CD4-positive, alpha-beta T cell treated with Interleukin-1 beta for 1 hour (primary cell): ENCODE results near the gene BMP8A.

Experiments used
- DNase-seq, 2 donors: peaks; one replicate each; pipeline ENCODE4 v3.0.0-alpha.2; 2020 to 2022

The BMP8A gene

GRCh38 chr1:39573097-39573465 is 81.6 kb downstream of the BMP8A start:
- DNase-seq, result no peak

- DNase-seq, result no peak
Observed at GRCh38 chr1:39573736-39574624, 82.5 kb downstream of the BMP8A start.

- no peak for DNase-seq
Observed at GRCh38 chr1:39574646-39575045, 83.2 kb downstream of the BMP8A start.
